Sigmoid colon (tissue), 7 donors: Measurements from ENCODE around the gene MRPL23. TPM values are rescaled to one million over a fixed set of nuclear protein-coding genes. Genes with fewer than 3 reads are reported as not detected.

Experiments used
- DNase-seq: peaks from one replicate; pipeline ENCODE4 v3.0.0-alpha.2; 2019
- H3K27ac ChIP-seq, 4 donors: fragments of 200-600 bp; sonication (generic); one replicate each; pipeline ENCODE4 v1.5.1; 2016 to 2019; ENCODE audit warnings: mild to moderate bottlenecking in 1 of 4
- H3K27me3 ChIP-seq, 3 donors: fragments of 200-600 bp; sonication (generic); one replicate each; pipeline ENCODE4 v1.5.1; 2019; ENCODE audit warnings: mild to moderate bottlenecking in 1 of 3
- H3K36me3 ChIP-seq, 4 donors: fragments of 200-600 bp; sonication (generic); one replicate each; pipeline ENCODE4 v1.5.1; 2016 to 2019
- H3K4me1 ChIP-seq, 4 donors: fragments of 200-600 bp; sonication (generic); one replicate each; pipeline ENCODE4 v1.5.1; 2017 to 2019
- H3K4me3 ChIP-seq, 4 donors: fragments of 200-600 bp; sonication (generic); one replicate each; pipeline ENCODE4 v1.5.1; 2017 to 2019; ENCODE audit warnings: mild to moderate bottlenecking in 2 of 4, moderate library complexity in 1 of 4
- H3K9me3 ChIP-seq, 4 donors: fragments of 200-600 bp in 3 of 4; sonication (generic) in 3 of 4; one replicate each; pipeline versions ENCODE4 v1.5.1 to v1.6.1; 2013 to 2019
- EP300 ChIP-seq, 4 donors: sonication (generic); formaldehyde crosslinking; IDR thresholded peaks; one replicate each; pipeline ENCODE4 v1.6.1; 2017; ENCODE audit warnings: antibody characterized with exemption in 4 of 4
- POLR2A ChIP-seq, 2 donors: fragments of 450-650 bp; IDR thresholded peaks; one replicate each; pipeline ENCODE4 v1.6.1; 2016; ENCODE audit warnings: antibody characterized with exemption in 2 of 2, mild to moderate bottlenecking in 2 of 2, moderate library complexity in 2 of 2
- POLR2AphosphoS5 ChIP-seq, 4 donors: sonication (generic); formaldehyde crosslinking; IDR thresholded peaks; one replicate each; pipeline ENCODE4 v1.6.1; 2017; ENCODE audit warnings: antibody characterized with exemption in 4 of 4
- WGBS, 2 donors: extraction: QIAGEN DNeasy Blood & Tissue Kit; methylation state at CpG; one replicate each; pipeline ENCODE4 v1.1.7; 2013; 5-methylcytosine and 5-hydroxymethylcytosine counted together
- intact Hi-C: fragments of 100-400 bp; cut with DNase I; formaldehyde crosslinking; loops from one replicate; pipeline ENCODE4 v1.15.1; 2023
- polyA plus RNA-seq, 3 donors: library from polyadenylated mRNA; stranded (reverse); fragments of 200-250 nt; gene quantifications; one replicate each; pipeline ENCODE4 v1.2.3, GENCODE V29; 2013
- total RNA-seq, 4 donors: library from RNA; depleted of rRNA; stranded (reverse); fragments of >200 nt; gene quantifications; one replicate each; pipeline ENCODE4 v1.1.0, GENCODE V29; 2016
- TF ChIP-seq, protein P1 (sequence below), 4 experiments: fragments of 450-650 bp in 3 of 4; fragments of 200-600 bp in 1 of 4; IDR thresholded peaks; one replicate each; pipeline ENCODE4 v1.5.1; 2016 to 2019; ENCODE audit warnings: antibody characterized with exemption in 4 of 4, mild to moderate bottlenecking in 3 of 4, moderate library complexity in 2 of 4
- donor health status: healthy with polysubstance abuse.
- donor health status: Bipolar disorder and iron deficiency.
- donor health status: healthy.

Gene MRPL23
- total and polyA plus RNA-seq, 7 donors: 61.2 to 189 (median 82.9) TPM

DNA sequence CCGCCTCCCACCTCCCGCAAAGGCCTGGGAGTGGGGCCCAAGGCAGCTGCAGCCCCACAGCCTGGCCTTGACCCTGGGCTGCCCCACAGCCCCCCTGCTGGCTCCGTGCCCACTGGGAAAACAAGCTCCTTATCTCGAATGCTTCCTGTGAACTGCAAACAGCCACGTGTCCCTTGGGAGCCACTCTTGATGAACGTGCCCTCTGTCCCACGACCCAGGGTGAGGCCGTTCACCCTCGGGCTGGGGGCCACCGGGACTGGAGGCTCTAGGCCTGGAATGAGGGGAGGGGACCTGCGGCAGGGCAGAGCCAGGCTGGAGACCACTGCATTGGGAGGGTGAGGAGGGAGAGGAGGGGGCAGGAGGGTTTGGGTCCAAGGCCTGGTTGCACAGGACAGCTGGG, 41.0 kb downstream of the MRPL23 start:
- intact Hi-C loops: no loop called here
- Histone ChIP-seq H3K27ac (no peak overlapping the region), H3K4me1 (no peaks in the 10 kb centered on the region), H3K36me3 (no peaks in the 10 kb centered on the region), H3K27me3 (no peaks in the 10 kb centered on the region), H3K4me3 (no peak overlapping the region), H3K9me3 (no peaks in the 10 kb centered on the region)
- no CpG with 5 or more reads among the region's 11 CpGs for WGBS, 2 donors
- no peak for DNase-seq
- TF ChIP-seq, protein P1, sequence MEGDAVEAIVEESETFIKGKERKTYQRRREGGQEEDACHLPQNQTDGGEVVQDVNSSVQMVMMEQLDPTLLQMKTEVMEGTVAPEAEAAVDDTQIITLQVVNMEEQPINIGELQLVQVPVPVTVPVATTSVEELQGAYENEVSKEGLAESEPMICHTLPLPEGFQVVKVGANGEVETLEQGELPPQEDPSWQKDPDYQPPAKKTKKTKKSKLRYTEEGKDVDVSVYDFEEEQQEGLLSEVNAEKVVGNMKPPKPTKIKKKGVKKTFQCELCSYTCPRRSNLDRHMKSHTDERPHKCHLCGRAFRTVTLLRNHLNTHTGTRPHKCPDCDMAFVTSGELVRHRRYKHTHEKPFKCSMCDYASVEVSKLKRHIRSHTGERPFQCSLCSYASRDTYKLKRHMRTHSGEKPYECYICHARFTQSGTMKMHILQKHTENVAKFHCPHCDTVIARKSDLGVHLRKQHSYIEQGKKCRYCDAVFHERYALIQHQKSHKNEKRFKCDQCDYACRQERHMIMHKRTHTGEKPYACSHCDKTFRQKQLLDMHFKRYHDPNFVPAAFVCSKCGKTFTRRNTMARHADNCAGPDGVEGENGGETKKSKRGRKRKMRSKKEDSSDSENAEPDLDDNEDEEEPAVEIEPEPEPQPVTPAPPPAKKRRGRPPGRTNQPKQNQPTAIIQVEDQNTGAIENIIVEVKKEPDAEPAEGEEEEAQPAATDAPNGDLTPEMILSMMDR (IDR thresholded peaks at IDR 0.05): no peak
- TF ChIP-seq POLR2AphosphoS5 (IDR thresholded peaks at IDR 0.05) (no peak), EP300 (IDR thresholded peaks at IDR 0.05) (no peak), POLR2A (IDR thresholded peaks at IDR 0.05) (no peak)

GRCh38 chr11:1988667-1989317, 41.7 kb downstream of the MRPL23 start:
- Histone ChIP-seq H3K27ac (no peak overlapping the region), H3K4me1 (no peaks in the 10 kb centered on the region), H3K36me3 (no peaks in the 10 kb centered on the region), H3K27me3 (no peaks in the 10 kb centered on the region), H3K4me3 (no peak overlapping the region), H3K9me3 (no peaks in the 10 kb centered on the region)
- TF ChIP-seq POLR2AphosphoS5 (IDR thresholded peaks at IDR 0.05): no peak
- no peak for TF ChIP-seq POLR2A (IDR thresholded peaks at IDR 0.05)
- TF ChIP-seq, protein P1 (IDR thresholded peaks at IDR 0.05): no peak
- no peak for TF ChIP-seq EP300 (IDR thresholded peaks at IDR 0.05)
- DNase-seq: peak; percentile 50
- intact Hi-C loops: no loop called here
- WGBS, 2 donors: 32 to 80% methylated on average over 13 to 17 of the region's 24 CpGs

- no peaks in the 10 kb centered on the region for H3K36me3 ChIP-seq
- TF ChIP-seq EP300 (IDR thresholded peaks at IDR 0.05) (no peak), POLR2AphosphoS5 (IDR thresholded peaks at IDR 0.05) (no peak)
- no peak overlapping the region for H3K27ac ChIP-seq
- H3K9me3 ChIP-seq: no peaks in the 10 kb centered on the region
- DNase-seq: no peak
- H3K27me3 ChIP-seq: no peaks in the 10 kb centered on the region
- no peak overlapping the region for H3K4me3 ChIP-seq
- no peaks in the 10 kb centered on the region for H3K4me1 ChIP-seq
- no CpG with 5 or more reads among the region's 15 CpGs for WGBS, 2 donors
- intact Hi-C loops: no loop called here
Measured at GRCh38 chr11:1989953-1990352, 42.8 kb downstream of the MRPL23 start.

- no peak for DNase-seq
- Histone ChIP-seq H3K9me3 (no peaks in the 10 kb centered on the region), H3K27ac (no peak overlapping the region), H3K4me3 (no peak overlapping the region), H3K4me1 (no peaks in the 10 kb centered on the region), H3K36me3 (no peaks in the 10 kb centered on the region), H3K27me3 (no peaks in the 10 kb centered on the region)
- intact Hi-C loops: no loop called here
- no peak for TF ChIP-seq POLR2A (IDR thresholded peaks at IDR 0.05)
- TF ChIP-seq EP300 (IDR thresholded peaks at IDR 0.05): no peak
- TF ChIP-seq POLR2AphosphoS5 (IDR thresholded peaks at IDR 0.05): no peak
- TF ChIP-seq, protein P1 (IDR thresholded peaks at IDR 0.05): no peak
- no CpG with 5 or more reads among the region's 29 CpGs for WGBS, 2 donors
Measured at GRCh38 chr11:1990872-1991578, 43.9 kb downstream of the MRPL23 start.

- TF ChIP-seq POLR2A (IDR thresholded peaks at IDR 0.05) (no peak), EP300 (IDR thresholded peaks at IDR 0.05) (no peak), POLR2AphosphoS5 (IDR thresholded peaks at IDR 0.05) (no peak)
- TF ChIP-seq, protein P1 (IDR thresholded peaks at IDR 0.05): no peak
- intact Hi-C loops: no loop called here
- peak; percentile 44 for DNase-seq
- no peak overlapping the region for H3K27ac ChIP-seq
- no peaks in the 10 kb centered on the region for H3K36me3 ChIP-seq
- H3K4me3 ChIP-seq: no peak overlapping the region
- no peaks in the 10 kb centered on the region for H3K27me3 ChIP-seq
- H3K4me1 ChIP-seq: no peaks in the 10 kb centered on the region
- 82 to 89% methylated on average over 15 to 16 of the region's 26 CpGs for WGBS, 2 donors
- H3K9me3 ChIP-seq: no peaks in the 10 kb centered on the region
Measured at GRCh38 chr11:1992111-1992510, 45.0 kb downstream of the MRPL23 start.
